Endothelial cell of umbilical vein (primary cell): ENCODE results near the gene CYP2S1. TPM values are rescaled to one million over a fixed set of nuclear protein-coding genes. Genes with fewer than 3 reads are reported as not detected.
A peak's percentile ranks its signal among the peaks of the same experiment; 100 is the strongest.

Experiments used
- BruUV-seq: library from RNA; stranded (reverse); fragments of 400-500 nt; replicated peaks from 2 replicates; lab custom pipeline; 2021; lab: Mats Ljungman, UMichigan
- CTCF ChIA-PET: fragments of 300-600, 350-600 bp; sonication (Branson Sonifier 250); formaldehyde crosslinking; loops from one replicate; lab custom pipeline; 2021; ENCODE audit warnings: antibody characterized with exemption, inconsistent platforms; lab: Charles Lee
- POLR2A ChIA-PET: fragments of 300-600, 350-600 bp; sonication (Branson Sonifier 250); formaldehyde crosslinking; loops from one replicate; lab custom pipeline; 2021; ENCODE audit warnings: antibody characterized with exemption, inconsistent platforms; lab: Charles Lee
- DNase-seq: peaks from one replicate; pipeline ENCODE4 v3.0.0-alpha.2; 2011; ENCODE audit warnings: low read depth, low spot score
- FAIRE-seq: peaks from 2 replicates; lab custom pipeline; 2011; peaks lifted over from hg19 to GRCh38; lab: Jason Lieb, UNC
- H2AFZ ChIP-seq: 2 replicates; pipeline ENCODE4 v1.6.0; 2012; ENCODE audit warnings: low read depth, low read length, control low read depth, inconsistent platforms
- H3K27ac ChIP-seq: 2 replicates; pipeline ENCODE4 v1.5.1; 2011; ENCODE audit warnings: low read depth, mild to moderate bottlenecking, control low read depth, low read length, moderate library complexity; ENCODE audit not compliant: insufficient read depth
- H3K27me3 ChIP-seq, 2 experiments: 2 replicates each; pipeline versions ENCODE4 v1.6.0 to v1.6.1; 2011; ENCODE audit warnings: low read length in 2 of 2, mixed read lengths in 1 of 2; ENCODE audit not compliant: control insufficient read depth in 2 of 2, insufficient read depth in 2 of 2
- H3K36me3 ChIP-seq, 2 experiments: 2 replicates in 1 of 2; 3 replicates in 1 of 2; pipeline ENCODE4 v1.5.1; 2011; ENCODE audit warnings: low read length in 2 of 2, mild to moderate bottlenecking in 1 of 2, moderate library complexity in 1 of 2; ENCODE audit not compliant: control insufficient read depth in 2 of 2, insufficient read depth in 2 of 2; ENCODE audit errors: extremely low read depth in 1 of 2
- H3K4me1 ChIP-seq: 3 replicates; pipeline ENCODE4 v1.5.1; 2011; ENCODE audit warnings: mild to moderate bottlenecking, low read length; ENCODE audit not compliant: control insufficient read depth, insufficient read depth; ENCODE audit errors: extremely low read depth
- H3K4me2 ChIP-seq: 2 replicates; pipeline ENCODE4 v1.6.1; 2011; ENCODE audit warnings: low read length, control low read depth, mixed read lengths; ENCODE audit not compliant: insufficient read depth
- H3K4me3 ChIP-seq, 3 experiments: fragments of 200-600 bp in 1 of 3; sonication (generic), shearing (Covaris generic) in 1 of 3; replicated peaks in 1 of 3; 2 replicates each; pipeline ENCODE4 v1.5.1; 2011 to 2016; ENCODE audit warnings: control low read depth in 3 of 3, low read length in 3 of 3, mild to moderate bottlenecking in 2 of 3, inconsistent platforms in 1 of 3, low read depth in 1 of 3, moderate library complexity in 1 of 3; ENCODE audit not compliant: insufficient read depth in 1 of 3
- H3K79me2 ChIP-seq: 2 replicates; pipeline ENCODE4 v1.6.0; 2012; ENCODE audit warnings: low read length, inconsistent platforms; ENCODE audit not compliant: control insufficient read depth, insufficient read depth
- H3K9ac ChIP-seq: replicated peaks from 2 replicates; pipeline ENCODE3; 2011; ENCODE audit warnings: low read length, control low read depth; ENCODE audit not compliant: insufficient read depth; ENCODE audit errors: extremely low read depth
- H3K9me1 ChIP-seq: replicated peaks from 3 replicates; pipeline ENCODE4 v1.6.0; 2011; ENCODE audit warnings: mild to moderate bottlenecking, low read length; ENCODE audit not compliant: control insufficient read depth, insufficient read depth; ENCODE audit errors: extremely low read depth
- H3K9me3 ChIP-seq: replicated peaks from 2 replicates; pipeline ENCODE4 v1.5.1; 2012; ENCODE audit warnings: low read length, inconsistent platforms; ENCODE audit not compliant: control insufficient read depth, insufficient read depth
- H4K20me1 ChIP-seq: replicated peaks from 2 replicates; pipeline ENCODE3; 2011; ENCODE audit warnings: mild to moderate bottlenecking, low read length; ENCODE audit not compliant: control insufficient read depth, insufficient read depth; ENCODE audit errors: extremely low read depth
- EZH2 ChIP-seq: IDR thresholded peaks from 2 replicates; pipeline ENCODE4 v1.6.1; 2012; ENCODE audit warnings: borderline replicate concordance, low read depth, mild to moderate bottlenecking, moderate library complexity, low read length, inconsistent platforms; ENCODE audit not compliant: severe bottlenecking
- FOS ChIP-seq: IDR thresholded peaks from 2 replicates; pipeline ENCODE4 v1.6.1; 2011; ENCODE audit warnings: mild to moderate bottlenecking, low read length, moderate library complexity, borderline replicate concordance; ENCODE audit not compliant: insufficient read depth
- GATA2 ChIP-seq: IDR thresholded peaks from 2 replicates; pipeline ENCODE4 v1.7.0; 2011; ENCODE audit warnings: low read depth, mild to moderate bottlenecking, moderate library complexity, mixed read lengths, low read length; ENCODE audit not compliant: insufficient read length, insufficient read depth
- JUN ChIP-seq: IDR thresholded peaks from 2 replicates; pipeline ENCODE4 v1.6.1; 2011; ENCODE audit warnings: borderline replicate concordance, low read depth; ENCODE audit not compliant: insufficient read length, insufficient read depth
- MYC ChIP-seq: IDR thresholded peaks from one replicate; pipeline ENCODE4 v1.6.1; 2011; ENCODE audit warnings: mild to moderate bottlenecking, low read depth, low read length
- POLR2A ChIP-seq: IDR thresholded peaks from 2 replicates; pipeline ENCODE4 v1.6.1; 2012; ENCODE audit warnings: low read depth, mild to moderate bottlenecking, control low read depth, low read length
- POLR2AphosphoS5 ChIP-seq: IDR thresholded peaks from 2 replicates; pipeline ENCODE4 v1.6.1; 2012; ENCODE audit warnings: low read depth, mild to moderate bottlenecking, control low read depth, low read length, moderate library complexity; ENCODE audit not compliant: insufficient read depth
- dilution Hi-C: fragments of 300-500 bp; cut with MboI; formaldehyde crosslinking; loops from one replicate; pipeline ENCODE4 v1.15.0; 2019; ENCODE audit warnings: low sequenced_read_pairs; ENCODE audit not compliant: extremely low pct_ligation_motif_present
- intact Hi-C: fragments of 100-400 bp; cut with micrococcal nuclease; formaldehyde crosslinking; loops from one replicate; pipeline ENCODE4 v1.10.0; 2022
- polyA plus RNA-seq, 4 experiments: library from polyadenylated mRNA; depleted of rRNA in 3 of 4; stranded (reverse) in 3 of 4; unstranded in 1 of 4; fragments of >200 nt; gene quantifications; 2 replicates each; pipeline versions ENCODE4 v1.2.1 to v1.2.3, GENCODE V29; 2011 to 2012; ENCODE audit warnings: missing spikeins in 1 of 4
- total RNA-seq: library from RNA; stranded (reverse); gene quantifications from 2 replicates; pipeline ENCODE4 v1.2.3, GENCODE V29; 2021
- TF ChIP-seq, protein P1 (sequence below), 2 donors: IDR thresholded peaks; 1 replicate in 1 of 2; 2 replicates in 1 of 2; pipeline ENCODE4 v1.5.1; 2011; ENCODE audit warnings: low read length in 2 of 2, mild to moderate bottlenecking in 2 of 2, moderate library complexity in 2 of 2, control low read depth in 1 of 2, inconsistent platforms in 1 of 2, low read depth in 1 of 2; ENCODE audit not compliant: insufficient read depth in 1 of 2; ENCODE audit errors: extremely low read depth in 1 of 2
- TF ChIP-seq, protein P2 (sequence below): IDR thresholded peaks from 2 replicates; pipeline ENCODE4 v1.6.1; 2011; ENCODE audit not compliant: insufficient read depth, insufficient read length

The CYP2S1 gene
- total and polyA plus RNA-seq, 2 donors (not counting 3 experiments of a cell fraction or from before 2014, with no cell fraction given): 0.98 to 4.5 TPM

DNA sequence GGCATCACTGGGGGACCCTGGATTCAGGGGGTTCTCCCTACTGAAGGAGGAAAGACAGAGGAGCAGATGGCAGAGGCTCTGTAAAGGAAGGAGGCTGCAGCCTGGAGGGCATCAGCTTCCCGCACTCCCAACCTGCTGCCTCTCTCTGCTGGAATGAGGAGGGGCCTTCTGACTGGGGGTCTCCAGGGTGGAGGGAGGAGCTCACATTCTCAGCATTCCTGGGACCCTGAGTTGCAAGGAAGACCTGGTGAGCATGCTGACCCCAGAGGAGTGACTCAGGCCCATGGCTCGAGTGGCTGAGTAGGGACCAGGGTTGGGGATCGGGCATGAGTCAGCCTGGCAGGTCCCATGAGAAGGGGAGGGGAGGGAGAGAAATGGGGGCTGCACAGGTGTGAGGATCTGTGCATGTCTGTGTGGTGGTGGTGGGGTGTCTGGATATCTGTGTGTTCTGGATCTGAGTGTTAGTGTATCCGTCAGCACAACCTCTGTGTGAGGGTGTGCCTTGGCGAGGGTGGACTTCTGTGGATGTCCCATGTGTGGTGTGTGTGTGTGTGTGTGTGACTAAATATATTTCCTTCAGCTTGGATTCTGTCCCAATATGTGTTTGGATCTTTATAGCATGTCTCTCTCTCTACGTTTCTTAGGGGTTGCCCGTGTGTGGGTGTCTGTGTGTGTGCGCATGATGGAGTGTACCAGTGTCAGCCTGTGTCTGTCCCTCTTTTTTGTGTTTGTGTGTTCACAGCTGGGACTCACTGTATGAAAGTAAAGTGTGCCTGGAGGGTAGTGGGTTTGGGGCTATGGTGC is 30.6 kb downstream of the CYP2S1 start:
- ChIA-PET CTCF (interaction anchor here (1.1 to 4.0 kb wide), 3 partner anchors 9 to 39 kb away, joined by 3 to 33 read pairs (median 29); partner anchors contain the start of gene HNRNPUL1), POLR2A (no interaction called here)
- Histone ChIP-seq H3K4me2 (peak overlapping the region; percentile 68), H3K36me3 (peaks cover 2 to 6% of the 10 kb centered on the region in 2 experiments), H4K20me1 (no peaks in the 10 kb centered on the region), H3K9me1 (no peaks in the 10 kb centered on the region), H3K27me3 (no peaks in the 10 kb centered on the region), H3K4me1 (peaks cover 55% of the 10 kb centered on the region), H3K9me3 (no peaks in the 10 kb centered on the region), H3K4me3 (peak overlapping the region in 1 of 3 experiments; percentile 5), H2AFZ (no peak overlapping the region), H3K27ac (peak overlapping the region; percentile 76), H3K9ac (peak overlapping the region; percentile 37), H3K79me2 (peaks cover 63% of the 10 kb centered on the region)
- BruUV-seq: TSS peak; percentile 4
- FAIRE-seq (peak; percentile 95), DNase-seq (peak; percentile 83)
- TF ChIP-seq, protein P1, sequence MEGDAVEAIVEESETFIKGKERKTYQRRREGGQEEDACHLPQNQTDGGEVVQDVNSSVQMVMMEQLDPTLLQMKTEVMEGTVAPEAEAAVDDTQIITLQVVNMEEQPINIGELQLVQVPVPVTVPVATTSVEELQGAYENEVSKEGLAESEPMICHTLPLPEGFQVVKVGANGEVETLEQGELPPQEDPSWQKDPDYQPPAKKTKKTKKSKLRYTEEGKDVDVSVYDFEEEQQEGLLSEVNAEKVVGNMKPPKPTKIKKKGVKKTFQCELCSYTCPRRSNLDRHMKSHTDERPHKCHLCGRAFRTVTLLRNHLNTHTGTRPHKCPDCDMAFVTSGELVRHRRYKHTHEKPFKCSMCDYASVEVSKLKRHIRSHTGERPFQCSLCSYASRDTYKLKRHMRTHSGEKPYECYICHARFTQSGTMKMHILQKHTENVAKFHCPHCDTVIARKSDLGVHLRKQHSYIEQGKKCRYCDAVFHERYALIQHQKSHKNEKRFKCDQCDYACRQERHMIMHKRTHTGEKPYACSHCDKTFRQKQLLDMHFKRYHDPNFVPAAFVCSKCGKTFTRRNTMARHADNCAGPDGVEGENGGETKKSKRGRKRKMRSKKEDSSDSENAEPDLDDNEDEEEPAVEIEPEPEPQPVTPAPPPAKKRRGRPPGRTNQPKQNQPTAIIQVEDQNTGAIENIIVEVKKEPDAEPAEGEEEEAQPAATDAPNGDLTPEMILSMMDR (IDR thresholded peaks at IDR 0.05; ENCODE audit: extremely low read depth in 1 of 2, insufficient read depth in 1 of 2, low read depth in 1 of 2, low read length in 2 of 2): no peak
- TF ChIP-seq FOS (peak; percentile 100), POLR2AphosphoS5 (peak; percentile 98), EZH2 (no peak), POLR2A (peak; percentile 90), GATA2 (no peak), JUN (peak; percentile 75), MYC (peak; percentile 84)
- TF ChIP-seq, protein P2, sequence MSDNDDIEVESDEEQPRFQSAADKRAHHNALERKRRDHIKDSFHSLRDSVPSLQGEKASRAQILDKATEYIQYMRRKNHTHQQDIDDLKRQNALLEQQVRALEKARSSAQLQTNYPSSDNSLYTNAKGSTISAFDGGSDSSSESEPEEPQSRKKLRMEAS: no peak
- intact Hi-C loops: loop anchor here (2.0 to 5.0 kb wide), 3 partner anchors 19 to 99 kb away; no protein-coding TSS in a partner anchor
- dilution Hi-C loops: no loop called here
